HG03039 (cell line): ENCODE data around the gene CFAP97D2.
A peak's percentile ranks its signal among the peaks of the same experiment; 100 is the strongest.
"Not testable (repeated sequence)": the region's sequence is repeated elsewhere in the genome, so short reads cannot be mapped to it uniquely, and the experiment has no call there.

ENCODE experiments used
- ATAC-seq: cut with Tn5 transposase; IDR thresholded peaks from one replicate; pipeline ENCODE4 v1.9.1; 2021; ENCODE audit warnings: mild to moderate bottlenecking, moderate library complexity; ENCODE audit not compliant: unreplicated experiment

Gene CFAP97D2

GRCh38 chr13:114143806-114144605 is 35.1 kb upstream of the CFAP97D2 start:
- ATAC-seq = no peak

- ATAC-seq = no peak
Measured at GRCh38 chr13:114144606-114145244, 34.3 kb upstream of the CFAP97D2 start.

GRCh38 chr13:114145256-114145655 is 33.8 kb upstream of the CFAP97D2 start:
- no peak for ATAC-seq

- ATAC-seq = no peak
Measured at GRCh38 chr13:114145722-114146121, 33.3 kb upstream of the CFAP97D2 start.

- ATAC-seq = no peak
Measured at GRCh38 chr13:114146173-114146572, 32.9 kb upstream of the CFAP97D2 start.

GRCh38 chr13:114146629-114147028 is 32.4 kb upstream of the CFAP97D2 start:
- no peak for ATAC-seq

- ATAC-seq = peak; percentile 12
Measured at GRCh38 chr13:114147803-114148520, 31.1 kb upstream of the CFAP97D2 start.

GRCh38 chr13:114148521-114148855 is 30.6 kb upstream of the CFAP97D2 start:
- peak; percentile 74 for ATAC-seq

- ATAC-seq = not testable (repeated sequence)
Measured at GRCh38 chr13:114148886-114149285, 30.2 kb upstream of the CFAP97D2 start.

- no peak for ATAC-seq
Measured at GRCh38 chr13:114149774-114150740, 29.0 kb upstream of the CFAP97D2 start.

- no peak for ATAC-seq
Measured at GRCh38 chr13:114151031-114151430, 28.0 kb upstream of the CFAP97D2 start.

GRCh38 chr13:114151565-114152284 is 27.3 kb upstream of the CFAP97D2 start:
- no peak for ATAC-seq

GRCh38 chr13:114152285-114152645 is 26.8 kb upstream of the CFAP97D2 start:
- ATAC-seq = no peak

- no peak for ATAC-seq
Measured at GRCh38 chr13:114152831-114153371, 26.2 kb upstream of the CFAP97D2 start.

GRCh38 chr13:114153485-114154080 is 25.5 kb upstream of the CFAP97D2 start:
- ATAC-seq = no peak

GRCh38 chr13:114154476-114154875 is 24.6 kb upstream of the CFAP97D2 start:
- no peak for ATAC-seq

GRCh38 chr13:114155320-114155719 is 23.7 kb upstream of the CFAP97D2 start:
- ATAC-seq = no peak

GRCh38 chr13:114155926-114156883 is 22.9 kb upstream of the CFAP97D2 start:
- no peak for ATAC-seq
